ENCODE measurements around the gene OSBPL9. TPM values are rescaled to one million over a fixed set of nuclear protein-coding genes. Genes with fewer than 3 reads are reported as not detected.
A peak's percentile ranks its signal among the peaks of the same experiment; 100 is the strongest.

The OSBPL9 gene
- total RNA-seq, 1 experiment from 2014 or later = 61.9 TPM

GRCh38 chr1:51776408-51776807 is 159.5 kb downstream of the OSBPL9 start:
- H3K36me3 Mint-ChIP-seq (ENCODE audit: insufficient read depth, unreplicated experiment) = peaks cover 55% of the 10 kb centered on the region
- TF ChIP-seq CTCF (IDR thresholded peaks at IDR 0.05; ENCODE audit: insufficient read depth in 1 of 2, low read depth in 1 of 2, low read length in 1 of 2, severe bottlenecking in 1 of 2, unreplicated experiment in 1 of 2) = no peak
- H3K27me3 Mint-ChIP-seq (ENCODE audit: insufficient read depth, unreplicated experiment) = no peaks in the 10 kb centered on the region
- intact Hi-C loops (cut with micrococcal nuclease; ENCODE audit: unreplicated experiment) = no loop called here
- ChIA-PET POLR2A (no interaction called here), CTCF (no interaction called here)
- H3K27ac Mint-ChIP-seq (ENCODE audit: unreplicated experiment) = no peak overlapping the region
- Histone ChIP-seq H3K27me3 (replicated peaks; ENCODE audit: control insufficient read depth, insufficient read depth, low read length) (no peaks in the 10 kb centered on the region), H3K36me3 (ENCODE audit: control insufficient read depth, insufficient read depth, low read length) (no peaks in the 10 kb centered on the region), H3K9me3 (no peaks in the 10 kb centered on the region), H3K4me1 (no peaks in the 10 kb centered on the region), H3K4me3 (ENCODE audit: low read depth, low read length) (no peak overlapping the region)
- H3K4me3 Mint-ChIP-seq (ENCODE audit: unreplicated experiment) = no peak overlapping the region
- BruUV-seq (replicated peaks) = no TSS peak
- H3K9me3 Mint-ChIP-seq (ENCODE audit: unreplicated experiment) = no peaks in the 10 kb centered on the region
- no peak for DNase-seq
- no peaks in the 10 kb centered on the region for H3K4me1 Mint-ChIP-seq (ENCODE audit: low read depth, unreplicated experiment)

- CTCF ChIA-PET = no interaction called here
- H3K36me3 ChIP-seq (ENCODE audit: control insufficient read depth, insufficient read depth, low read length) = no peaks in the 10 kb centered on the region; the same call in 1 of the 2 replicates
Observed at GRCh38 chr1:51780927-51781326, 164.0 kb downstream of the OSBPL9 start.

GRCh38 chr1:51784997-51785421 is 168.1 kb downstream of the OSBPL9 start:
- H3K4me3 ChIP-seq (ENCODE audit: low read depth, low read length) = no peak overlapping the region
- no peak for TF ChIP-seq CTCF (IDR thresholded peaks at IDR 0.05; ENCODE audit: insufficient read depth in 1 of 2, low read depth in 1 of 2, low read length in 1 of 2, severe bottlenecking in 1 of 2, unreplicated experiment in 1 of 2)
- Mint-ChIP-seq H3K9me3 (ENCODE audit: unreplicated experiment) (no peaks in the 10 kb centered on the region), H3K36me3 (ENCODE audit: insufficient read depth, unreplicated experiment) (peaks cover 70% of the 10 kb centered on the region), H3K4me1 (ENCODE audit: low read depth, unreplicated experiment) (peaks cover 10% of the 10 kb centered on the region), H3K27me3 (ENCODE audit: insufficient read depth, unreplicated experiment) (no peaks in the 10 kb centered on the region), H3K27ac (ENCODE audit: unreplicated experiment) (peak overlapping the region; percentile 56), H3K4me3 (ENCODE audit: unreplicated experiment) (no peak overlapping the region)
- no peak for DNase-seq
- no TSS peak for BruUV-seq (replicated peaks)
- H3K4me1 ChIP-seq = no peaks in the 10 kb centered on the region
- ChIA-PET POLR2A (interaction anchor here (0.6 kb wide), 1 partner anchor 87 kb away, joined by 3 read pairs; no protein-coding TSS in a partner anchor), CTCF (no interaction called here)
- no peaks in the 10 kb centered on the region for H3K9me3 ChIP-seq
- intact Hi-C loops (cut with micrococcal nuclease; ENCODE audit: unreplicated experiment) = no loop called here
- H3K27me3 ChIP-seq (replicated peaks; ENCODE audit: control insufficient read depth, insufficient read depth, low read length) = no peaks in the 10 kb centered on the region
- no peaks in the 10 kb centered on the region; the same call in 1 of the 2 replicates for H3K36me3 ChIP-seq (ENCODE audit: control insufficient read depth, insufficient read depth, low read length)

More at GRCh38 chr1:51780927-51781326, 164.0 kb downstream of the OSBPL9 start:
- no peak for TF ChIP-seq CTCF (IDR thresholded peaks at IDR 0.05; ENCODE audit: insufficient read depth in 1 of 2, low read depth in 1 of 2, low read length in 1 of 2, severe bottlenecking in 1 of 2, unreplicated experiment in 1 of 2)
- Histone ChIP-seq H3K4me3 (ENCODE audit: low read depth, low read length) (no peak overlapping the region), H3K27me3 (replicated peaks; ENCODE audit: control insufficient read depth, insufficient read depth, low read length) (no peaks in the 10 kb centered on the region), H3K4me1 (no peaks in the 10 kb centered on the region), H3K9me3 (no peaks in the 10 kb centered on the region)
- H3K27me3 Mint-ChIP-seq (ENCODE audit: insufficient read depth, unreplicated experiment) = no peaks in the 10 kb centered on the region
- no peak overlapping the region for H3K27ac Mint-ChIP-seq (ENCODE audit: unreplicated experiment)
- no peak for DNase-seq
- no peaks in the 10 kb centered on the region for H3K9me3 Mint-ChIP-seq (ENCODE audit: unreplicated experiment)
- H3K4me1 Mint-ChIP-seq (ENCODE audit: low read depth, unreplicated experiment) = peaks cover 10% of the 10 kb centered on the region
- H3K36me3 Mint-ChIP-seq (ENCODE audit: insufficient read depth, unreplicated experiment) = peaks cover 61% of the 10 kb centered on the region
- POLR2A ChIA-PET = no interaction called here
- H3K4me3 Mint-ChIP-seq (ENCODE audit: unreplicated experiment) = no peak overlapping the region
- BruUV-seq (replicated peaks) = no TSS peak
- intact Hi-C loops (cut with micrococcal nuclease; ENCODE audit: unreplicated experiment) = no loop called here
